Measurements from ENCODE around the gene CYP26B1.

Gene CYP26B1

DNA sequence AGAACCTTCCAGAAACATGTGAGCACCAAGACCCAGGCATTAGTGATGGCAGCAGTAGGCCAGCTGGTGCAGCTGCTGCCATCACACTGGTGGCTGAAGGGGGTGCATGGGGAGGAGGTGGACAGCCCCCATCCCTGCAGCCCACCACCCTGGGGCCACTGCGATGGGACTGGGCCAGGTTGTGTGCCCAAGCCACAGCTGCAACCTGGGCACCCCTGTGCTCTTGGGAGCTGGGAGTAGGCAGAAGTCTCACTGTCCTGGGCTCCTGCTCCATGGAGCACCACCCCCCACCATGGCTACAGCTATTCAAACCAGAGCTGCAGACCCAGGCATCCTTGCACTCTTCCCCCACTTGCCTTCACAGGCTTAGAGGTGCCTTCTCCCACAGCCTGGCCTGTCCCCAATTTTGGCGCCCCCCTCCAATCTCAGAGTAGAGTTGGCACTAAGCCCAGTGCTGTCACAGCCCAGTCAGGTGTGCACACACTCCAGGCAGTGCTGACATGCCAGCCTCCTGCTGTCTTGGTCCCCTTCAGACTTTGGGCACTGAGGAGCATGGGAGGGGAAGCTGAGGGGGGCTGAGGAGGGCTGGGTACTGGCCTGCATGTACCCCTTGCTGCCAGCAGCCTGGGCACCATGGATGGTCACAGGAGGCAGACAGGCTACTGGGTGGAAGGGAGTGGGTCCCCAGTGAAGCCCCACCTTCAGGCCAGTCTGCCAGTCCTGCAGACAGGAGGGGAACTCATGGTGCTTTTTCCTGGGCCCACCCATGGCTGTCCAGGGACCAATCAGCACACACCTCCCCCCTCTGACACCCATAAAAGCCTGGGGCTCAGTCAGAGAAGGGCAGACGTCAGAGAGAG is 67.1 kb downstream of the CYP26B1 start:
- no peak for DNase-seq
